Measurements from ENCODE around the gene C20orf202.

C20orf202 gene

DNA sequence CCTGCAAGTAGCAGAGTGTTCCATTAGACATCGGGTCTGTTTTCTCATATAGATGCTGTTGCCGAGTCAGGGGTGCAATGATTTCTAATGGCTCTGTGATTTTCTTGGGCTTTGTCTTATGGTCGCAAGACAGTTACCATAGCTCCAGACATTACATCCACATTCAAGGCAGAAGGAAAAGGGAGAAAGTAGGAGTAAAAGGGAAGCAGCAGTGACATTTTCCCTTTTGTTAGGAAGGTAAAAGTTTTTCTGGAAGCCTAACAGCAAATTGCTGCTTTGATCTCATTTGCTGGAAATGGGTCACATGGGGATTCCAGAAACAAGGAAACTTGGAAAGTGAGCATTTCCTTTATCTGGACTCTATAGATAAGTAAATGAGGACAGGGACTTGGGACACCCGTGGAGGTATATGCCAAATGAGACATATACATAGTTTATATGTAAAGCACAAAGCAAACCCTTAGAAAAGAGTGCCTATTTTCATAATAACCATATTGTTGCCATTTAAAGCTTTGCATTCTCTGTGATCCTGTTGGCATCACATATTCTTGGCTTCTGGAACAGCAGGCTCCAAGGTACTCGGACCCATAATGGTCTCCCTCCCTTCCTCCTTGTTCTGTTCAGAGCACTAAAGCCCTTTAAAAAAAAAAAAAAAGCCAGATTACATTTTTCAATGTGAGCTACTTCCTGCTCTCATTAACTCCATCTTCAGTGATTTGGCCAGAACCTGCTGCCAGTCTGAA is at the start of gene C20orf202:
Gene C20orf202, plus strand, starts transcription at position 693 of the 743 bp plus-strand sequence. CDS start 132 bp downstream, outside the sequence.
- DNase-seq: no peak

DNA sequence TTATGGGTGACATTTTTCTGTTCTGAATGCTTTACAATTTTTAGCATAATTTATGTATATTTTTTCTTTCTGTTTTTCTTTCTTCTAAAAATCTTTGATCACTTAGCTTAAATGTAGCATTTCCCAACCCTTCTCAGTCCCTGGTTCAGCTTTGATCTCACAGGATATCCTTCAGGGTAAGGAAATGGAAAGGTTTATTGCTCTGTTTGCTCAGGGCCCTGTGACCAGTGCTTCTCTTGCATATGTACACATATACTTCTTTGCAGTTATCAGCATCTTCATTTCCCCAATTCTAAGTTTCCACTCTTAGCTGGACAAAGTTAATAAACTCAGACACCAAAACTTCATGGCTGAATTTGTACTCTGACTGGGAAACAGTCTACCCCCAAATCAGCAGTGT is 49.0 kb upstream of the C20orf202 start:
- no peak for DNase-seq

DNA sequence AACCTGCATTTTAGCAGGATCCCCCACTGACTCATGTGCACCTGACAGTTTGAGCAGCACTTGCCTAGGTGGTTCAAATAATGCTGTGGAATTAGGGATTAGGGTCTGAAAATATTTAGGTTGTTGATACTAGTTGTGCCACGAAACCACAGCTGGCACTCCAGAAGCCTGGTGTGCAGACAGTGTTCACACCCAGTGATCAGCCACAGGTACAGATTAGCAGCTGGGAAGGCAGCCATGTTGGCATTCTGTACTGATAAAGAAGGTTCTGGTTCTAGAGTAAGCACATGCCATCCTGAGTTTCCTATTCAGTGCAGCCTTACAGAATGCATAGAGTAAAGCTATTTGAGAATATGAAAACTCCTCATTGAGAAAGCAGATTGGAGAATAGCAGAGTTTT is 48.6 kb upstream of the C20orf202 start:
- no peak for DNase-seq

DNA sequence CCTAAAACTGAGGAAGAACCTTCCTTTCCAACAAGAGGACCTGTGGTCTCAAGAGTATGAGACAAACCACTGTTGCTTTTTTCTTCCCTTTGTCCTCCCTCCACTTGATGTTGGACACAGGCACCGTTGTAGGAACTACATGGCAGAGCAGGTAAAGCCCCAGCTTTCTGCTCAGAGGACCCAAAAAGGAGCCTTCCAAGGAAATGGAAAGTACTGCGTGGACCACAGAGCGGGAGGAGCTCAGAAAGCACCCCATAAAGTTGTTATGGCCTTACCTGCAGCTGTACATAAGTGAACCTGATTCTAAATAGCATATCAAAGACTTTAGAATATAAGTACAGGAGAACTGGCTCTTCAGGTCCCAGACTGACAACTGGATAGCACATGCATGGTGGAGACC is 47.9 kb upstream of the C20orf202 start:
- DNase-seq: no peak

DNA sequence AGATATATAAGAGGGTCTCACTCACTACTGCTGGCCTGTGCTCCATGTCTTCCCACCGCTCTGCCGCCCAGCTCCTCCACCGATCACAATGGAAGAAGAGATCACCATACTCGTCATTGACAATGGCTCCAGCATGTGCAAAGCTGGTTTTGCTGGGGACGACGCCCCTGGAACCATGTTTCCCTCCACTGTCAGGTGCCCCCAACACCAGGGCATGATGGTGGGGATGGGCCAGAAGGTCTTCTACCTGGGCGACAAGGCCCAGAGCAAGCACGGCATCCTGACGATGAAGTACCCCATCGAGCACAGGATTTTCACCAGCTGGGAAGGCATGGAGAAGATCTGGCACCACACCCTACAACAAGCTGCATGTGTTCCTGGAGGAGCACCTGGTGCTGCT is 42.8 kb upstream of the C20orf202 start:
- DNase-seq: no peak

DNA sequence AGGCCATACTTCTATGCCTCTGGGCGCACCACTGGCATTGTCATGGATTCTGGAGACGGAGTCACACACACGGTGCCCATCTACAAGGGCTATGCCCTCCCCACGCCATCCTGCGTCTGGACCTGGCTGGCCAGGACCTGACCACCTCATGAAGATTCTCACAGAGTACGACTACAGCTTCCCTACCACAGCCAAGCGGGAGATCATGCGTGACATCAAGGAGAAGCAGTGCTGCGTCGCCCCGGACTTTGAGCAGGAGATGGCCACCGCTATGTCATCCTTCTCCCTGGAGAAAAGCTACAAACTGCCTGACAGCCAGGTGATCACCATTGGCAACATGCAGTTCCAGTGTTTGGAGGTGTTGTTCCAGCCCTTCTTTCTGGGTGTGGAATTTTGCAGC is 42.3 kb upstream of the C20orf202 start:
- DNase-seq: no peak

DNA sequence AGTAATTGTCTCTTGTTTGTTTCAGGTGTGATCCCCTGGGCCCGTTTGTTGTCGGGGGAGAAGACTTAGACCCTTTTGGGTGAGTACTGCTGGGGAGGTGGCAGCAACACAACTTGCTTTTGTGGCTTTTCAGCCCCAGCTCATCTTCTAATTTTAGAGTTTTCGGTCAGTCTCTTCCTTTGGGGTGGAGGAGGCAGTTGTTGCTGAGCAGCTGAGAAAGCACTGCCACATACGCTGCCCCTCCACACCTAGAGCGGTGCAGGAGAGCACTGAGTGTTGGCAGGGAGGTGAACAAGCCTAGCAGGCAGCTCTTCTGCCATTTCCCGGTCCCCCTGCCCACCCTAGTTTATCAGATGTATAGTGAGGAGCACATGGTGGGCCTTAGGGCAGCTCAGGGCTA is 40.1 kb upstream of the C20orf202 start:
- no peak for DNase-seq

DNA sequence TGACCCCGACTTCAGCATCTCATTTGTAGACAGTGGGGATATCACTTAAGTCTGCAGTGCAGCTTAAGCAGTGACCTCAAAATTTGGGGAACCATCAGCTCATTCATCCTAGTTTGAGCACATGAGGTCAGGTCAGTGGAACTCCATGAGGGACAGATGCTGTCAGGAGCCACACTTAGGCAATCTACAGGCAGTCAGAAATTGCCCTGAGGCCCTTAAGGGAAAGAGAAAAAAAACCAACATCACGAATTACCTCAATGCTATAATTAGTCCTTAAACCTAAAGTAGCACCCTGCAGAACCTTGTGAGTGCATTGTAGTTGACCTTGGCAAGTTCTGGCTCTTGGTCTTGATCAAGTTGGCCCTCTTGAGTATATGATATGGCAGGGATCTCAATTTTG is 39.6 kb upstream of the C20orf202 start:
- DNase-seq: no peak

DNA sequence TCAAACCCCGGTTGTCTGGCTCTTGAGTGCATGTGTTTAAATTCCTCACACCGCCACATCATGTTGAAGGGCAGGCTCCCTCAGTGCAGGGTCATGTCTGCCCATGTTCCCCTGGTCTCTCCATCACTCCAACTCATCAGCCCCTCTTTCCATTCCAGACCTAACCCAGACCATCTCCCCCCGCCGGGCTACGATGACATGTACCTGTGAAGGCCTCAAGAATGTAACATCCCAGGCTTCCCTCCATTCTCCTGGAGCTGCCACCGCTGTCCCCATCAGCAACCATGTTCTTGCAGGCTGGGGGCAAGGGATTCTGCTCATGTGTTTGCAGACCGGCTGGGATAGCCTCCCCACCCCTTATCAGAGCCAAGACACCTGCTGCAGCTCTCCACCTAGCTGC is 38.4 kb upstream of the C20orf202 start:
- no peak for DNase-seq

DNA sequence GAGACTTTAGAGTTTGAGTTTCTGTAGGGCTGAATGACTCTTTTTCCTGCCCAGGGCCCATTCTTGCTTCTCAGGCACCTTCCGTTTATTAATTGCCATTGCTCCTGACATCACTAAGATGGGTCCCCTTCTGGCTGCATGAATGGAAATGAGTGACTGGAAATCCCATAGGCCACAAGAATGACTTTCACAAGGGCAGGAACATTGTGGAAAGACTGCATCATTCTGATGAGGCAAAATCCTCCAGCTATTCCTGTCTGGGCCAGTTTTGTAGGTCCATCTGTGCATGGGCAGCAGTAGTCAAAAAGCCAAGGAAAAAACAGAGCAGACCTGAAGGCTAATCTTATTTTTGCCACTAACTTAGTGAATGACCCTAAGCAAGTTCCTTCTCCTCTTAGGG is 37.7 kb upstream of the C20orf202 start:
- no peak for DNase-seq

DNA sequence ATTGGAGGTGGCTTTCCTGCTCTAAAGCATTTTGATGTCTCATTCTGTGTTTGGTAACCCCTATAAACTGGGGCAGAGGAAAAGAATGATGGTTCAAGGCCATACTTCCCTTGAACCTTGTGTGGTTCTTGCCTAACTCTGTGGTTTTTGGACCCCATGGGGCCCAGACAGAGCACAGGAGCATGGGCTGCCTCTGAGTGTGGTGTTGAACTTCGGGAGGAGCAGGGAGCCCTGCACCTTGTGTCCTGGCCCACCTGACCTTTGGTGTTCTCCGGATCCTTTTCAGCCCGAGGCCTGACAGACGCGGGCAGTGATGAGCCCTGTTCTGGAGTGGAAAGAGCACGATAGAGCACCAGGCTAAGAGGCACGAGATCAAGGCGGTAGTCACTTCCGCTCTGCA is 37.3 kb upstream of the C20orf202 start:
- DNase-seq: no peak

DNA sequence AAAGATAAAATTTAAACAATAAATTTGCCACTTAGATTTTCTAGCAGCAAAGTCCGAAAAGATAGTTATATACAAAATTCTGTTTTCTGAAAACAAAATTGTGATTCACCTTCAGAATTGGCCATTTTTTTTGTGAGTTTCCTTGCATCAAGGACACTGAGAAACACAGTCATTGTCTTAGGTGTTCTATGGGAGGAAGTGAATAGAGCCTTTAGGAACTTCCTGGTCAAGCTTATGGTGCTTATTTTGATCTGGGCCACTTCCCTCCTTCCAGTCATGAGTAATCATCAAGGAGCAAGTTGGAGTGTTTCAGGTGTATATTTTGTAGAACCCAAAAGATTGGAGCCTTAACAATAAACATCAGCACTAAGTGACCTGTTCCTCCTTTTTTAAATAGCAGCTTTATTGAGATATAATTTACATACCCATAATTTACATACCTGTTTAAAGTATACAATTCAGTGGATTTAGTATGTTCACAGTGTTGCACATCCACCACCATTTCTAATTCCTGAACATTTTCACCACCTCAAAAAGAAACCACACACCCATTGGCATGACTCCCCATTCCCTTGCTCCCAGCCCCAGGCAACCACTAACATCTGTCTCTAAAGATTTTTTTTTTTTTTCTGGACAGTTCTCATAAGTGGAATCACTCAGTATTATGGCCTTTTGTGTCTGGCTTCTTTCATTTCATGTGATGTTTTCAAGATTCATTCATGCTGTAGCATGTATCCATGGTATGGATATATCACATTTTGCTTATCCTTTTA is 36.1 kb upstream of the C20orf202 start:
- DNase-seq: no peak

DNA sequence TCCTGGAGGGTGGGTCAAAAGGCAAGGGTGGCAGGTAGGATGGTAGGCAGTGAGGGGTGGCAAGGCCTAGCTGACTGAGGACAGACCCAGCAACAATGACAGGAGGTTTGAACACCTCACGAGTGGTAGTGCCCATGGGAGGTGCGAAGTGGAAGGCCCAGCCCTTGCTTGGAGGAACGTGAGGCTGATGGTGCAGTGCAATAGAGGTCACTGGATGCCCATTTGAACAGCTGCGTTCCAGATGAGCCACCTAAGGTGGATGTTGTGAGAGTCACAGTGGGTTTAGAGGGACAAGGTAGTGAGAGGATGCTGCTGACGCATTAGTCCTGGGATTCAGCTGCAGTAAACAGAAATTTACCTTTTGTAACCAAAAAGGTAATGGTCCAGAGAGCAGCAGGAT is 34.0 kb upstream of the C20orf202 start:
- no peak for DNase-seq

DNA sequence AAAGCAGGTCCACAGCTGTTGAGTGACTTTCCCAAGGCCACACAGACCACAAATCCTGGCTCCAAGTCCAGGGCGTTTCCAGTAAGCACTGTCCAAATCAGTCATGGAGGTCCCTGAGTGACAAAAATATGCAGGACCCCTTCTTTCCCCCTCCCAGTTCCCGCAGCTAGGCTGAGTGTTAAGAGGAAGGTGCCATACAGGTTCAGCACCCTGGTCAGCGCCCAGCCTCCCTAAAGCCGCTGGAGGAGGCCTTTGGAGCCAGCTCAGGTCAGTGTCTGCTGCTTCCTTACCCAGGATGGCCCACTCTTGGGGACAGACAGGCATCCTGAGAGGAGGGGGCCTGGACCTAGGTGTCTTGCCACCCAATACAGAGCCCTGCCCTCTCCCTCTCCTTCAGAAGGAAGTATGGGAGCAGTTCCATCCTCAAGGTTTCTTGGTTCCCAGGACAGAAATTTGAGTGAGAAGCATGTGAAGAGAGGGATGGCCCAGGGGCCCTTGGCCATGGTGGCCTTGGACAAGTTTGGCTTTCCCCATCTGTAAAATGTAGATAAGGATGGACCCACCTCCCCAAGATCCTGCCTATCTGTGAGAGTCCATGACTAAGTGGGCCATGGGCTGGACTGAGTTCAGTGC is 31.7 kb upstream of the C20orf202 start:
- DNase-seq: no peak

DNA sequence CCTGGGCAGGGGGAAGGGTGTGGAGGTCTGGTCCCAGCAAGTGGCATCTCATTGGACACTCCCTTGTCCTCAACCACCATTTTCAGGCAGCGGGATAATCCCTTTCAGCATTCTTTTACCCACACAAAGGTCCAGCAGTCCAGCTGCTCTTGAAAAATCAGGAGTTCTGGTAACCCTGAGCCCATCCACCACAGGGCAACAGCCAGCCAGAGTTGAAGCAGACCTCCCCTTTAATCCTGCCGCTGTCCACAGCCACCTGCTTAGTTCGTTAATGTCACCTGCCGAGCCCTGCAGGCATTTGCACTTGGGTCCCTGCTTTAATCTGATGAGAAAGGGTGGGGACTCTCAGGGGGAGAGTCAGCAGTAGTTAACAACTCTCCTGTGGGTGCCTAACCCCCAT is 29.6 kb upstream of the C20orf202 start:
- DNase-seq: no peak

DNA sequence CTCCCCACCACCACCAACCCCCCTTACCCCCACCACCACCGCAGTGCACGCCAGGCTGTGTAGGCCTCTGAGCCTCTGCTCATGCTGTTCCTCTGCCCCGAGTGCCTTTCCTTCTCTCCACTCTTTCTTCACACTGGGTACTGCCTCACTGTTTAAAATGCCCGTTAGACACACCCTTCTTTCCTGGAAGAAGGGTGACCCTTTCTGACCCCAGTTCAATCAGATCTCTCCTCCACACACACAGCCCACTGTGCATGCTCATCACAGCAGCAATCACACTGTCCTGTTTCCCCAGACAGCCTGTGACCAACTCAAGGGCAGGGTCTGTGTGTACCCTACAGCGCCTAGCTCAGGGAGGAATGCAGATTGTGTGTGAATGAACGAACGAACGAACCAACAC is 28.5 kb upstream of the C20orf202 start:
- DNase-seq: no peak

DNA sequence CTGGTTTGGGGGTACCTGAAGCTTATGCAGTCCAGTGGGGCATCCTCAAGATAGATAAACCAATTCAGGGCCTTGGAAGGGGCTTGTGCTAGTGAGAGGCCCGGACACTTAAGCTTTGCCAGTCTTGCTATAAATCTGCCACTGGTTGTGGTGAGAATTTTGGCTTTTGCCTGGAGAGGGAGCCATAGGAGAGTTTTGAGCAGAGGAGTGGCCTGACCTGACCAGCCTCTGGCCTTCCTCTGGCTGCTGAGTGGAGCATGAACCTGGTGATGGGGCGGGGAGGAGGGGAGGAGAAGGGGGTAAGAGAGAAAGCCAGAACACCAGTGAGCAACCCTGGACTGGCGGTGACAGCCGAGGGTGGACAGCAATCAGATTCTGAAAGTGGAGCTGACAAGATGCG is 25.6 kb upstream of the C20orf202 start:
- DNase-seq: no peak

DNA sequence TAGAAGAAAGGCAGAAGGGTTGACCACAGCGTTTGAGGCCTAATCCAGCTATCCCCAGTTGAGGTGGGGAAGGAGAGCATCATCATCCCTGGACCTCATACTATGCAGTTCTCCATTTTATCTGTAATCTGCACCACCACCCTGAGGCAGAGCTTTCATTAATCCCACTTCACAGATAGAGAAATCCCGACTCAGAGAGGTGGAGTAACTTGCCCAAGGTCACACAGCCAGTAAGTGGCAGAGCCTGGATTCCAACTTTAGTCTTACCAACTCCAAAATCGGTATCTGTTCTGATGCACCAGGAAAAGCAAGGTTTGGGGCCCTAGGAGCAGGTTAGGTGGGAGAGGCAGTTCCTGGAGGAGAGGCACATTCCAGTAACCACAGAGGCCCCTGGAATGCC is 25.2 kb upstream of the C20orf202 start:
- no peak for DNase-seq

DNA sequence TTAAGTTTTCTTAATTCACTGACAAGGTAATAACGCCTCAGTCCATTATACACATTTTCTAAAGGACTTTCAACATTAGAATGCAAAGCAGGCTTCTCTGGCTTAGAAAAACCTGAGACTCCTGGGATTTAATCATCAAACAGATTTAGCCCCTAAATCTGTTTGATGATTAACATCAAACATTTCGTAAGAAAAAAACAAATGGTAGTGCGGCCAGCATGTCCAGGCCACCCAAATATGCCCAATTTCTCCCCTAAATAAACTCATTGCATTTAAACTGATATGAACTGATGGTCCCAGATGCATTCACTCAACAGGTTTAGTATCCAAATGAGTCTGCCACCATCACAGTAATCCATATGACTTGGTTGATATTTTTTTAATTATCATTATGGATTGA is 24.6 kb upstream of the C20orf202 start:
- DNase-seq: no peak

DNA sequence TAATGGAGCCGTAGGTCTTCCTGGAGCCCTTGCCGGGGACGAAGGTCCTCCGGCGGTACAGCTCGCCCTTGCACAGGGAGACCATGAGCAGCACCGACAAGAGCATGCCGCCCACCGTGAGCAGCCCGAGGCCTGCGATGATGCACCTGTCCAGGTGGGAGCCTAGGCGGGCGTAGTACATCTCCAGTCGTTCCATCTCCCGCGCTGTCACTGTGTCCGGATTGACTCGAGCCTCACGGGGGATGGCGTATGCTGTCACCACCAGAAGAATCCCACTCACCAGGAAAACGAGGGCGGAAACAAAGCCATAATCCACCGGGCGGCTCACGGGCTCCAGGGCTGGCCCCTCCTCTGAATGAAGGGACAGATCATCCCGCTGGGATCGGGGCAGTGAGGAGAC is 22.3 kb upstream of the C20orf202 start:
- DNase-seq: no peak

DNA sequence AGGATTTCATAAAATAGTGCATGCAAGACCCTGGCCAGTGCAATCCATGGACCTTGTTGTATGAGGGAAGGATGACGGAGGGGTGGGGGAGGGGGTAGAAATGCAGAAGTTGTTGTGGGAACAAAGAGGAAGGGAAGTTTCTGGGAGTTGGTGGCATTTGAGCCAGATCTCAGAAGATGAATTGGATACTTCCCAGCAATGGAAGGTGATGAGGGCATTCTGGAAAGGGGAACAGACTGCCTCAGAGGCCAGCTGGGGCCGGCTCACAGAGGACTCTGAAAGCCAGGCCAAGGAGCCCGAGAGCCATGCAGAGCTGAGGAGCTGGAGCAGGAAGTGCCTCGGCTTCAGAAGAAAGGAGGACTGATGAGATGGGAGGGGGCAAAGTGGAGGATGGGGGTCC is 21.1 kb upstream of the C20orf202 start:
- DNase-seq: no peak

DNA sequence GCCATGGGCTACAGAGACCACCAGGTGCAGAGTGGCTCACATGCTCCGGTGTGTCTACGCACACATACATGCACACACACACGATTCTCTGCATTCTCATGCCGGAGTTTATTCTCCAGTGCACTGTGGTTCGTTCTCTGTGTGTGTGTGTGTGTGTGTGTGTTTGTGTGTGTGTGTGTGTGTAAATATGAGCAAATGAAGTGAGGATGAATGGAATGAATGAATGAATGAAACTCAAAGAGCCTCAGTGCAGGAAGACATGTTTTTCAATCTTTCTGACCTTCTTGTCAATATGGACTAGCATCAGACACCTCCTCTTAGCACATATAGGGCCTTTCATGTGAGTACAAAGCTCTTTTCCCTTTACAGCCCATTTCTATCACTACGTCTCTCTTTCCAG is 20.1 kb upstream of the C20orf202 start:
- DNase-seq: no peak

DNA sequence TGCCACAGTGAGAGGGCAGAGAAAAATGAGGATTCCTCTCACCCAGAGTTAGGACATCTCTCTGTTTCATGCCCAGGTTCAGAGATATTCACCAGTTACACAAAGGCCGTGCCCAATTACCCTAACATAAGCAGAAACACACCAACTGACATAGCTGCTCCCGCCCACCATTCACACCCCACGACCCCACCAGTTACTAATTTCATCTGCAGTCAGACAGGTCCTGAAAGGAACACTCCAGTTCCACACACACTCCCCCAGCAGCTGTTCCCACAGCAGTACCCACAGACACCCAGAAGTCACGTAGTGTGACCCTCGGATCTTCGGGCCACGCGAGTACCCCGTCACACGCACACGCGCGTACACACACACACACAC is 19.0 kb upstream of the C20orf202 start:
- DNase-seq: no peak

DNA sequence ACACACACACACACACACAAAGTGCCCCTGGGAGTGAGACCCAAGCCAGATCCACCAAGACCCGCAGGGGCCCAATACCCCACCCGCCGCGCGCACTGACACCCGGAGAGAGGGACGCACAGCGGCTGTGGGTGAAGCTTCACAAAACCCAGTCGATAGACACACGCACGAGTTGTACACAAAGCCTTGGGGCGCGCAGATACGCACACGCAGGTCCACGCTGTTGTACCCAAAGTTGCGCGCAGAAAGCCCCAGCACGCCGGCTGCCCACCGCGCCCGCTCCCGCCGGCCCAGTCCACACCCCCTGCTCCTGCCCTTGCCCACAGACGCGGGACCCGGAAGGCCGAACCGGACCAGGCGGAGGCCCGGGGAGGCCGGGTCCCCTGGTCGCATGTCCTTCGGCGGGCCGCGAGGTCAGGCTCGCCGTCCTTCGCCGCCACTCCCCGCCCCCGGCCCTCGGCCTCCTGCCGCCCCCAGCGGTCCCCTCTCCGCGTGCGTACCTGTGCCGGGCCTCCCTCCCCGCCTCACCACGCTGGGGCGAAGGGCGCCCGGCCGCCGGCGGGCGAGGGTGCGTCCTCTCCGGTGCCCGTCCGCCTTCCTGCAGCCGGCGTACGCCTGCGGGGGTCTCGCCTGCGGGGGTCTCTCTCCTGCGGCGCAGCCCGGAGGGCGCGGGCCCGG is 18.5 kb upstream of the C20orf202 start, which contains the start of gene TMEM74B:
Gene TMEM74B, minus strand, starts transcription at position 344 of the 678 bp plus-strand sequence. CDS start 1,180 bp downstream, outside the sequence.
- no peak for DNase-seq

Measured in CD4-positive, alpha-beta T cell treated with Interleukin-10 for 1 hour (primary cell).